Measurements from ENCODE around the gene ANKS3.
A peak's percentile ranks its signal among the peaks of the same experiment; 100 is the strongest.

The ANKS3 gene

DNA sequence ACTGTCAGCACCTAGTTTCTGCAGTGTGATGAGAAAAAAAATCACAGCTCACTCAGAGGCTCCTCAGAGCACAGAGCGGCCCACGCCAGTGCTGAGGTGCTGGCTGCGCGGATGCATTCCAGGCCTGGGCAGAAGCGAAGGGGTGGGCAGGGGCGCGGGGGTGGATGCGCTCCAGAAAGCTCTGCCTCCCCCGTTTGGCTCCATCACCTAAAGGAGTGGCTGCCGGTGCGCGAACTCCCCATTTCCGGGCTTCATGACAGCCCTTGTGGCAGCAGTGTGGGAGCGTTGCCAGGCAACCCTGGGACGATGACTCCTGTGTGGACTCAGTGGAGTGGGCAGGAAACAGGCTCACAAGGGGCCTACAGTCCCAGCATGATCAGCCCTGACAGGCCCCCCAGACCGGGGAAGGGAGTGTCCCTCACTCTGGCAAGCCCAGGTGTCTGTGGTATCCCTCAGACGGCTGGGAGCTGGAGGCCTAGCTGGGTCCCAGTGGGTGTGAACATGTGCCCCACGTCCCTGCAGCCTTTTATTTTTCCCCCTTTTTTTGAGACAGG is 73.5 kb downstream of the ANKS3 start:
- ChIA-PET POLR2A (interaction anchor here (1.0 kb wide), 1 partner anchor 41 kb away, joined by 3 read pairs; no protein-coding TSS in a partner anchor), CTCF (interaction anchor here (1.3 to 2.3 kb wide), 4 partner anchors 10 to 22 kb away, joined by 4 to 8 read pairs (median 8); no protein-coding TSS in a partner anchor)
- Histone ChIP-seq H3K27ac (ENCODE audit: insufficient read depth in 1 of 2, low read depth in 1 of 2, low read length in 2 of 2, poor library complexity in 1 of 2, severe bottlenecking in 2 of 2) (peak overlapping the region in 1 of 2 experiments; percentile 15), H3K4me1 (ENCODE audit: control extremely low read depth in 1 of 4, control insufficient read depth in 4 of 4, insufficient read depth in 4 of 4, low read length in 3 of 4) (peaks cover 5 to 65% (median 60%) of the 10 kb centered on the region in 4 experiments), H3K4me3 (ENCODE audit: control insufficient read depth in 1 of 7, extremely low read depth in 1 of 7, insufficient read depth in 4 of 7, low read depth in 2 of 7, low read length in 6 of 7) (peak overlapping the region in 1 of 7 experiments; percentile 16), H3K36me3 (ENCODE audit: control insufficient read depth in 4 of 4, insufficient read depth in 4 of 4, low read length in 3 of 4) (peaks cover 6 to 63% (median 20%) of the 10 kb centered on the region in 4 experiments), H3K9me3 (ENCODE audit: control extremely low read depth in 1 of 5, control insufficient read depth in 4 of 5, insufficient read depth in 2 of 5, low read depth in 1 of 5, low read length in 4 of 5) (no peaks in the 10 kb centered on the region), H3K27me3 (replicated peaks in 2 of 5; ENCODE audit: control insufficient read depth in 4 of 5, insufficient read depth in 5 of 5, low read length in 4 of 5) (no peaks in the 10 kb centered on the region)
- DNase-seq: peak; percentile 75 to 94 (median 81)
- WGBS (ENCODE audit: insufficient coverage): 26% methylated on average over 15 of the region's 18 CpGs

DNA sequence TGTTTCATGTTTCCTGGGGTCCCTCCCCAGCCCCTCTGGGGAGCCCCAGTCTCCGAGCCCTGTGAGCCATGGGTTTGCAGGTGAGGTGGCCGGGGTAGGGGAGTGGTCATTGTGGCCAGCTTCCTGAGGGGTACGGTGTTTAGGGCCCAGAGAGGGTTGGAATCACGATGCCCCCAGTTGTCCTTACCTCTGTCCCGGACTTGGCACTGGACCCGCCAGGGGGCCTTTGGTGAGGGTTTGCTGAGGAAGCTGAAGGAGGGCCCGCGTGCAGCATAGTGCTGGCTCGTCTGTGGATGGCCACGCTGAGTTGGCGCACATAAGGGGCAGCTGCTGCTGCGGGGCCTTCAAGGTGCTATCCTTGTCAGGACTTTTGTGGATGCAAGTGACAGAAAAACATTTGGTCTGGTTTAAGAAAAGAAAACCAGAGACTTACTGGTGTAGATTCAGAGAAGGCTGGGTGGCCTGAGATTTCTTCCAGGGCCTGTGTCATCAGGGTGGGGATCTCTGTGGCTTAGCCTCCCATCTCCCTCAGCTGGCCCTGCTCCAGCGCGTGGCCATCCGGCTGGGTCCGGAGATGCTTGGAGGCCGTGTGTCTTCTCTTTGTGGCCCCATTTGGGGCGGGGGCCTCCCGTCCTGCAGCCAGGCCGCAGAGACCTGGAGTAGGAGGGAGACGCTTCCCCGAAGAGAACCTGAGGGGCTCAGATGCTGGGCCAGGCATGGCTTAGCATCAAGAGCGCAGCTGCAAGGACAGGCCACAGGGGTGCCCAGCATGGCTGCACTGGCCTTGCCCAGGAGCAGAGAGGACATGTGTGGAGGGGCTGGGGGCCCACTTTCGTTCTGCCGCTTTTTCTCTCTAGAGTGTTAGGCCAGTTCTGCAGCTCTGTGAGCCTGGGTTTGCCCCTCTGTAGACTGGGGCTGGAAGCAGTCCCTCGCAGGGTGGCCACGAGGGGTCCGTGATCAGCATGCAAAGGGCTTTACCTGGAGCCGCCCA is 74.4 kb downstream of the ANKS3 start:
- Histone ChIP-seq H3K4me1 (ENCODE audit: control extremely low read depth in 1 of 4, control insufficient read depth in 4 of 4, insufficient read depth in 4 of 4, low read length in 3 of 4) (peaks cover 5 to 56% (median 51%) of the 10 kb centered on the region in 4 experiments), H3K36me3 (ENCODE audit: control insufficient read depth in 4 of 4, insufficient read depth in 4 of 4, low read length in 3 of 4) (peaks cover 6 to 70% (median 27%) of the 10 kb centered on the region in 4 experiments), H3K27ac (ENCODE audit: insufficient read depth in 1 of 2, low read depth in 1 of 2, low read length in 2 of 2, poor library complexity in 1 of 2, severe bottlenecking in 2 of 2) (no peak overlapping the region), H3K27me3 (replicated peaks in 2 of 5; ENCODE audit: control insufficient read depth in 4 of 5, insufficient read depth in 5 of 5, low read length in 4 of 5) (no peaks in the 10 kb centered on the region), H3K4me3 (ENCODE audit: control insufficient read depth in 1 of 7, extremely low read depth in 1 of 7, insufficient read depth in 4 of 7, low read depth in 2 of 7, low read length in 6 of 7) (no peak overlapping the region), H3K9me3 (ENCODE audit: control extremely low read depth in 1 of 5, control insufficient read depth in 4 of 5, insufficient read depth in 2 of 5, low read depth in 1 of 5, low read length in 4 of 5) (no peaks in the 10 kb centered on the region)
- DNase-seq: no peak
- 95% methylated on average over 24 of the region's 29 CpGs for WGBS (ENCODE audit: insufficient coverage)
- POLR2A ChIA-PET: no interaction called here
- CTCF ChIA-PET: interaction anchor here (1.1 to 2.3 kb wide), 4 partner anchors 10 to 148 kb away, joined by 3 to 8 read pairs (median 6); no protein-coding TSS in a partner anchor

DNA sequence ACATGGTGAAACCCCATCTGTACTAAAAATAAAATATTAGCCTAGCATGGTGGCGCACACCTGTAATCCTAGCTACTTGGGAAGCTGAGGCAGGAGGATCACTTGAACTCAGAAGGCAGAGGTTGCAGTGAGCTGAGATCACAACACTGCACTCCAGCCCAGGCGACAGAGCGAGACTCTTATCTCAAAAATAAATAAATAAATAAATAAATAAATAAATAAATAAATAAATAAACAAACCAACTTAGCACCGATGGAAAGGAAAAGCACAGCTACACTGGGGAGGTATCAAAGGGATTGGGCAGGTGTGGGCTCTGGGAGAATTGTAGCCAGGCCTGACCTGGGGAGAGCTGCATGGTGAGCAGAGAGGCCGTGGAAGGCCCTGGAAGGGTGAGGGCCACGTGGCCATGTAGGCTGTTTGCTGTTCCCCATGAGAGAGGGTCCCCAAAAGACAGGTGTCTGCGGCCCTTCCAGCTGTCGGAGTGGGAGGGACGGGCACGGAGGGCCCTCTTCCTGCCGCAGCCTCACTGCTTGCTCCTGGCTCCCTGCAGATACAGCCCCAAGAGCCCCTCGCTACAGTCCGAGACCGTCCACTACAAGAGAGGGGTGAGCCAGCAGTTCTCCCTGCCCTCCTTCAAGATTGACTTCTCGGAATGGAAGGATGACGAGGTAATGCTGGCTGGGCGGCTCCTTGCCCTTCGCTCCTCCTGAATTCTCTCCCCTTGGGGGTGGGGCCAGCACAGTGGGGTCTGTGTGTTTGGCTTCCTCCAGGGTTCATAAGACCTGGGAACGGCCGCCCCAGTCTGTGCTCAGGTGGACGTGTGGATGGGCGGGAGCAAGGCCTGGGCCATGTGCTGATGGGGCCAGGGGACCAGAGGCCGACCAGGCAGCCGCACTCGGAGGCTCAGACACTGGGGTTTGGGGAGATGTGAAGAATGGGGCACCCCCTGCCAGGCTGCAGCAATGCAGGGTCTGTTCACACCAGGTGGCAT is 77.1 kb downstream of the ANKS3 start:
- H3K27me3 ChIP-seq (replicated peaks in 2 of 5; ENCODE audit: control insufficient read depth in 4 of 5, insufficient read depth in 5 of 5, low read length in 4 of 5): no peaks in the 10 kb centered on the region
- no peak overlapping the region for H3K27ac ChIP-seq (ENCODE audit: insufficient read depth in 1 of 2, low read depth in 1 of 2, low read length in 2 of 2, poor library complexity in 1 of 2, severe bottlenecking in 2 of 2)
- peaks cover 0 to 29% (median 25%) of the 10 kb centered on the region in 4 experiments for H3K4me1 ChIP-seq (ENCODE audit: control extremely low read depth in 1 of 4, control insufficient read depth in 4 of 4, insufficient read depth in 4 of 4, low read length in 3 of 4)
- no peak overlapping the region for H3K4me3 ChIP-seq (ENCODE audit: control insufficient read depth in 1 of 7, extremely low read depth in 1 of 7, insufficient read depth in 4 of 7, low read depth in 2 of 7, low read length in 6 of 7)
- DNase-seq: no peak
- H3K9me3 ChIP-seq (ENCODE audit: control extremely low read depth in 1 of 5, control insufficient read depth in 4 of 5, insufficient read depth in 2 of 5, low read depth in 1 of 5, low read length in 4 of 5): no peaks in the 10 kb centered on the region
- 99% methylated on average over 16 of the region's 25 CpGs for WGBS (ENCODE audit: insufficient coverage)
- ChIA-PET POLR2A (no interaction called here), CTCF (interaction anchor here (1.0 to 1.4 kb wide), 2 partner anchors 14 to 149 kb away, joined by 3 to 5 read pairs; no protein-coding TSS in a partner anchor)
- H3K36me3 ChIP-seq (ENCODE audit: control insufficient read depth in 4 of 4, insufficient read depth in 4 of 4, low read length in 3 of 4): peaks cover 6 to 79% (median 47%) of the 10 kb centered on the region in 4 experiments

DNA sequence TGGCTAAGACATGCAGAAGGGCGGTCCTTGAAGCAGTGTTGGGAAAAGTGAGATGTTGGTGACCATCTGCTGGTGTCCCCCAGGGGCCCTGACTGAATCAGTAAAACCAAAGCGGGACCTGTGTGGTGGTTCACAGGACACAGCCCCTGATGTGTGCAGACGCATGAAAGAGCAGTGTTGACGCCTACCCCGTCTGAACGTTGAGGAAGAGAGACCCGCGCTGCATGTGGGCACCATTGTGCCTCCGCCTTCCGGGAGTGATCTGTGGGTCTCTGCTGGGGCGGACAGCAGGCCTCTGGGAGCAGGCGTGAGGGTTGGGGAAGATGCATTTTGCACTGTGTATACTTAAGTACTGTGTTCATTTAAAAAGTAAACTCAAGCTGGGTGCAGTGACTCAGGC is 77.8 kb downstream of the ANKS3 start:
- WGBS (ENCODE audit: insufficient coverage): 95% methylated on average over 11 of the region's 12 CpGs
- no peak overlapping the region for H3K4me3 ChIP-seq (ENCODE audit: control insufficient read depth in 1 of 7, extremely low read depth in 1 of 7, insufficient read depth in 4 of 7, low read depth in 2 of 7, low read length in 6 of 7)
- H3K4me1 ChIP-seq (ENCODE audit: control extremely low read depth in 1 of 4, control insufficient read depth in 4 of 4, insufficient read depth in 4 of 4, low read length in 3 of 4): peaks cover 0 to 22% (median 17%) of the 10 kb centered on the region in 4 experiments
- H3K9me3 ChIP-seq (ENCODE audit: control extremely low read depth in 1 of 5, control insufficient read depth in 4 of 5, insufficient read depth in 2 of 5, low read depth in 1 of 5, low read length in 4 of 5): no peaks in the 10 kb centered on the region
- H3K36me3 ChIP-seq (ENCODE audit: control insufficient read depth in 4 of 4, insufficient read depth in 4 of 4, low read length in 3 of 4): peaks cover 7 to 79% (median 52%) of the 10 kb centered on the region in 4 experiments
- H3K27me3 ChIP-seq (replicated peaks in 2 of 5; ENCODE audit: control insufficient read depth in 4 of 5, insufficient read depth in 5 of 5, low read length in 4 of 5): no peaks in the 10 kb centered on the region
- no peak for DNase-seq
- CTCF ChIA-PET: interaction anchor here (1.0 to 1.5 kb wide), 2 partner anchors 13 to 39 kb away, joined by 3 to 5 read pairs; no protein-coding TSS in a partner anchor
- no peak overlapping the region for H3K27ac ChIP-seq (ENCODE audit: insufficient read depth in 1 of 2, low read depth in 1 of 2, low read length in 2 of 2, poor library complexity in 1 of 2, severe bottlenecking in 2 of 2)
- POLR2A ChIA-PET: no interaction called here

DNA sequence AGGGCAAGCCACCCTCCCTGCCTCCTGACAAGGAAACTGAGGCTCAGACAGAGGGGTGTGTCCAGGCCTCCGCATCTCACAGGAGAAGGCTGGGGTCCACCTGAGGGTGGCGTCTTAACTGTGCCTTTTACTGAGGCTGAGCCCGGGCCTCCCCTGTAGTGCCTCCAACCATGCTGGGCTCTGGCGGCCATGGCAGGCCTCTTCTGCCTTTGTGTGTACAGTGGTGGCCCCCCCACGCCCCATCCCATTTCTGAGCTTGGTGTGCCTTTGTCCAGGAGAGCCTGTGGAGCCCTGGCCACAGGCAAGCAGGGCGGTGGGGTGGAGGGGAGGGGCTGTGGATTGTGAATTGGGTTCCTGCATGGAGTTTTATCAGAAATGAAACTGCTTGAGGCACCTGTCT is 78.3 kb downstream of the ANKS3 start:
- DNase-seq: no peak
- POLR2A ChIA-PET: interaction anchor here (0.7 kb wide), 1 partner anchor 40 kb away, joined by 3 read pairs; no protein-coding TSS in a partner anchor
- H3K9me3 ChIP-seq (ENCODE audit: control extremely low read depth in 1 of 5, control insufficient read depth in 4 of 5, insufficient read depth in 2 of 5, low read depth in 1 of 5, low read length in 4 of 5): no peaks in the 10 kb centered on the region
- CTCF ChIA-PET: interaction anchor here (1.5 kb wide), 1 partner anchor 38 kb away, joined by 5 read pairs; no protein-coding TSS in a partner anchor
- H3K4me1 ChIP-seq (ENCODE audit: control extremely low read depth in 1 of 4, control insufficient read depth in 4 of 4, insufficient read depth in 4 of 4, low read length in 3 of 4): peaks cover 0 to 18% (median 13%) of the 10 kb centered on the region in 4 experiments
- no peaks in the 10 kb centered on the region for H3K27me3 ChIP-seq (replicated peaks in 2 of 5; ENCODE audit: control insufficient read depth in 4 of 5, insufficient read depth in 5 of 5, low read length in 4 of 5)
- no peak overlapping the region for H3K4me3 ChIP-seq (ENCODE audit: control insufficient read depth in 1 of 7, extremely low read depth in 1 of 7, insufficient read depth in 4 of 7, low read depth in 2 of 7, low read length in 6 of 7)
- WGBS (ENCODE audit: insufficient coverage): 94% methylated on average over 3 of the region's 6 CpGs
- H3K36me3 ChIP-seq (ENCODE audit: control insufficient read depth in 4 of 4, insufficient read depth in 4 of 4, low read length in 3 of 4): peaks cover 8 to 82% (median 55%) of the 10 kb centered on the region in 4 experiments
- H3K27ac ChIP-seq (ENCODE audit: insufficient read depth in 1 of 2, low read depth in 1 of 2, low read length in 2 of 2, poor library complexity in 1 of 2, severe bottlenecking in 2 of 2): no peak overlapping the region

DNA sequence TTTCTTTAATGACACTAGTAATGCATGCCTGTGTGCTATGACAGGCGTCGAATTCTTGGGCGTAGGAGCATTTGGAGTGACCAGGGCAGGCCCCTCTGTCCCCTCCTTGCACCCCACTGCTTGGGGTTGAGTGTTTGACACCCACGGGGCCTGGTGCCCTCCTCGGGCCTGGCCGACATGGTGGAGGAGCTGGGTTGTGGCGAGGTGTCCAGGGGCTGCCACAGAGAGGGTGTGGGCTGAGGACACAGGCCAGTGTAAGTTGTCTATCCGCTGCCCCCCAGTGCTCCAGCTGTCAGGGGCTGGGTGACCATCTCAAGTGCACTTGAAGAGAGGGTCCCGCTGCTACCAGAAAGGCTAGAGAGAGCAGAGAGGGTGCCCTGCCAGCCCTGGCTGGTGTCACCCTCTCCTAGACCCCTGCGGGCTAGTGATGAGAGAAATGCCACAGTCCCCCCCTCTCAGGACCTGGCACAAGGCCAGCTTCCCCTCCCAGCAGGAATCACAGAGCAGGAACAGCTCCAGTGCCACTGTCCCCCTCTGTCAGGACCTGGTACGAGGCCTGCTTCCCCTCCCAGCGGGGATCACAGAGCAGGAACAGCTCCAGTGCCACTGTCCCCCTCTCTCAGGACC is 79.0 kb downstream of the ANKS3 start:
- no peak for DNase-seq
- peaks cover 8 to 75% (median 55%) of the 10 kb centered on the region in 4 experiments for H3K36me3 ChIP-seq (ENCODE audit: control insufficient read depth in 4 of 4, insufficient read depth in 4 of 4, low read length in 3 of 4)
- H3K4me1 ChIP-seq (ENCODE audit: control extremely low read depth in 1 of 4, control insufficient read depth in 4 of 4, insufficient read depth in 4 of 4, low read length in 3 of 4): peaks cover 0 to 13% (median 8%) of the 10 kb centered on the region in 4 experiments
- ChIA-PET CTCF (interaction anchor here (1.5 kb wide), 1 partner anchor 38 kb away, joined by 5 read pairs; no protein-coding TSS in a partner anchor), POLR2A (interaction anchor here (0.6 to 0.7 kb wide), 2 partner anchors 37 to 40 kb away, joined by 3 to 4 read pairs; no protein-coding TSS in a partner anchor)
- no peaks in the 10 kb centered on the region for H3K27me3 ChIP-seq (replicated peaks in 2 of 5; ENCODE audit: control insufficient read depth in 4 of 5, insufficient read depth in 5 of 5, low read length in 4 of 5)
- WGBS (ENCODE audit: insufficient coverage): 93% methylated on average over 11 of the region's 12 CpGs
- H3K27ac ChIP-seq (ENCODE audit: insufficient read depth in 1 of 2, low read depth in 1 of 2, low read length in 2 of 2, poor library complexity in 1 of 2, severe bottlenecking in 2 of 2): no peak overlapping the region
- H3K9me3 ChIP-seq (ENCODE audit: control extremely low read depth in 1 of 5, control insufficient read depth in 4 of 5, insufficient read depth in 2 of 5, low read depth in 1 of 5, low read length in 4 of 5): no peaks in the 10 kb centered on the region
- no peak overlapping the region for H3K4me3 ChIP-seq (ENCODE audit: control insufficient read depth in 1 of 7, extremely low read depth in 1 of 7, insufficient read depth in 4 of 7, low read depth in 2 of 7, low read length in 6 of 7)

Data from common myeloid progenitor, CD34-positive (primary cell).